SK-N-SH (cell line): Measurements from ENCODE around the gene SLC27A4. TPM values are rescaled to one million over a fixed set of nuclear protein-coding genes. Genes with fewer than 3 reads are reported as not detected.

ENCODE experiments used
- CTCF ChIA-PET: fragments of 300-600, 350-600 bp; formaldehyde crosslinking; extraction: SDS; loops from one replicate; lab custom pipeline; 2021; lab: Yijun Ruan, JAX
- POLR2A ChIA-PET: fragments of 350-600 bp; sonication (Branson Sonifier 250); formaldehyde crosslinking; extraction: SDS; loops from one replicate; lab custom pipeline; 2020; ENCODE audit warnings: antibody characterized with exemption, inconsistent platforms; lab: Yijun Ruan, JAX
- DNase-seq: peaks from one replicate; pipeline ENCODE4 v3.0.0; 2012
- H2AFZ ChIP-seq: fragments of 200-600 bp; sonication (generic); 2 replicates; pipeline ENCODE4 v1.8.1; 2016; ENCODE audit warnings: antibody characterized with exemption, mild to moderate bottlenecking, low read depth
- H3F3A ChIP-seq: fragments of 200-600 bp; sonication (generic); replicated peaks from 2 replicates; pipeline ENCODE3; 2016; ENCODE audit warnings: antibody characterized with exemption, mild to moderate bottlenecking; ENCODE audit not compliant: insufficient read depth
- H3K27ac ChIP-seq, 2 experiments: fragments of 200-500 bp in 1 of 2; fragments of 200-600 bp in 1 of 2; sonication (Bioruptor generic) in 1 of 2; sonication (generic), shearing (Covaris generic) in 1 of 2; 2 replicates each; pipeline versions ENCODE4 v1.5.1 to v1.6.1; 2014 to 2016; ENCODE audit warnings: low read depth in 2 of 2, inconsistent platforms in 1 of 2, low read length in 1 of 2, mild to moderate bottlenecking in 1 of 2, mixed read lengths in 1 of 2
- H3K27me3 ChIP-seq: fragments of 200-600 bp; sonication (generic), shearing (Covaris generic); 2 replicates; pipeline ENCODE4 v1.6.1; 2016; ENCODE audit warnings: mixed run types; ENCODE audit not compliant: insufficient read depth
- H3K36me3 ChIP-seq, 2 experiments: fragments of 200-500 bp in 1 of 2; fragments of 200-600 bp in 1 of 2; sonication (Bioruptor generic) in 1 of 2; sonication (generic) in 1 of 2; replicated peaks in 1 of 2; 2 replicates each; pipeline versions ENCODE3 to v1.5.1; 2014 to 2016; ENCODE audit warnings: low read length in 1 of 2, mild to moderate bottlenecking in 1 of 2; ENCODE audit not compliant: insufficient read depth in 2 of 2, control insufficient read depth in 1 of 2
- H3K4me1 ChIP-seq, 2 experiments: fragments of 200-500 bp in 1 of 2; fragments of 200-600 bp in 1 of 2; sonication (Bioruptor generic) in 1 of 2; sonication (generic), shearing (Covaris generic) in 1 of 2; 2 replicates each; pipeline versions ENCODE4 v1.5.1 to v1.6.1; 2014 to 2016; ENCODE audit warnings: low read depth in 1 of 2, low read length in 1 of 2, mixed run types in 1 of 2; ENCODE audit not compliant: insufficient read depth in 2 of 2, control insufficient read depth in 1 of 2
- H3K4me2 ChIP-seq: fragments of 200-600 bp; sonication (generic), shearing (Covaris generic); 2 replicates; pipeline ENCODE4 v1.6.1; 2017; ENCODE audit warnings: mixed run types
- H3K4me3 ChIP-seq, 2 experiments: fragments of 200-500 bp in 1 of 2; fragments of 200-600 bp in 1 of 2; sonication (Bioruptor generic) in 1 of 2; sonication (generic), shearing (Covaris generic) in 1 of 2; 2 replicates each; pipeline versions ENCODE4 v1.5.1 to v1.8.1; 2014 to 2016; ENCODE audit warnings: low read depth in 2 of 2, inconsistent platforms in 1 of 2, low read length in 1 of 2, mild to moderate bottlenecking in 1 of 2, mixed read lengths in 1 of 2, moderate library complexity in 1 of 2
- H3K79me2 ChIP-seq: fragments of 200-600 bp; sonication (generic); 2 replicates; pipeline ENCODE4 v1.8.1; 2017; ENCODE audit warnings: mild to moderate bottlenecking; ENCODE audit not compliant: insufficient read depth
- H3K9ac ChIP-seq: fragments of 200-600 bp; sonication (generic); 2 replicates; pipeline ENCODE4 v1.6.1; 2017; ENCODE audit warnings: mixed run types
- H3K9me2 ChIP-seq: fragments of 200-600 bp; sonication (generic); 2 replicates; pipeline ENCODE4 v1.6.1; 2017; ENCODE audit warnings: mixed run types
- H3K9me3 ChIP-seq: fragments of 200-600 bp; sonication (generic); 2 replicates; pipeline ENCODE4 v1.6.1; 2017; ENCODE audit warnings: mixed run types, mild to moderate bottlenecking, moderate library complexity
- H4K20me1 ChIP-seq: fragments of 200-600 bp; sonication (generic); 2 replicates; pipeline ENCODE4 v1.6.1; 2017; ENCODE audit warnings: mild to moderate bottlenecking, mixed run types; ENCODE audit not compliant: insufficient read depth
- ELF1 ChIP-seq: IDR thresholded peaks from 2 replicates; pipeline ENCODE4 v1.4.0; 2012
- EP300 ChIP-seq, 2 experiments: IDR thresholded peaks; 2 replicates each; pipeline versions ENCODE4 v1.4.0 to v1.6.1; 2012; ENCODE audit warnings: borderline replicate concordance in 1 of 2, low read depth in 1 of 2, low read length in 1 of 2
- EZH2phosphoT487 ChIP-seq: fragments of 200-600 bp; sonication (generic); IDR thresholded peaks from 2 replicates; pipeline ENCODE4 v1.6.1; 2017; ENCODE audit warnings: low read depth, mixed run types, mild to moderate bottlenecking, antibody characterized with exemption, moderate library complexity, borderline replicate concordance
- FOXJ3 ChIP-seq: sonication (generic); formaldehyde crosslinking; IDR thresholded peaks from 2 replicates; pipeline ENCODE4 v1.5.1; 2020; ENCODE audit warnings: mild to moderate bottlenecking, missing genetic modification reagents
- GABPA ChIP-seq: IDR thresholded peaks from 2 replicates; pipeline ENCODE4 v1.4.0; 2012; ENCODE audit warnings: low read depth, mild to moderate bottlenecking
- GATA2 ChIP-seq: sonication (generic); formaldehyde crosslinking; IDR thresholded peaks from 2 replicates; pipeline ENCODE4 v1.5.0; 2020; ENCODE audit warnings: mild to moderate bottlenecking, missing genetic modification reagents
- MEF2A ChIP-seq: IDR thresholded peaks from 2 replicates; pipeline ENCODE4 v1.4.0; 2012; ENCODE audit warnings: low read depth, borderline replicate concordance
- RAD21 ChIP-seq: IDR thresholded peaks from 2 replicates; pipeline ENCODE4 v1.6.1; 2012; ENCODE audit warnings: mild to moderate bottlenecking, low read length
- RCOR1 ChIP-seq: fragments of 150-350 bp; IDR thresholded peaks from 2 replicates; pipeline ENCODE4 v1.6.1; 2017; ENCODE audit warnings: antibody characterized with exemption, low read length
- SIN3A ChIP-seq: IDR thresholded peaks from 2 replicates; pipeline ENCODE4 v1.6.1; 2012; ENCODE audit warnings: low read depth, mild to moderate bottlenecking, low read length, moderate library complexity, borderline replicate concordance
- SMC3 ChIP-seq: IDR thresholded peaks from 2 replicates; pipeline ENCODE4 v1.6.1; 2012; ENCODE audit warnings: low read depth, low read length, improper control_type of control experiment
- TAF1 ChIP-seq: IDR thresholded peaks from 2 replicates; pipeline ENCODE4 v1.6.1; 2012; ENCODE audit warnings: low read depth, mild to moderate bottlenecking, low read length, moderate library complexity, borderline replicate concordance
- TCF12 ChIP-seq: IDR thresholded peaks from 2 replicates; pipeline ENCODE4 v1.4.0; 2012
- TEAD4 ChIP-seq: IDR thresholded peaks from 2 replicates; pipeline ENCODE4 v1.4.0; 2012; ENCODE audit warnings: mild to moderate bottlenecking, borderline replicate concordance; ENCODE audit not compliant: insufficient read depth
- YY1 ChIP-seq: IDR thresholded peaks from 2 replicates; pipeline ENCODE4 v1.4.0; 2012; ENCODE audit warnings: low read depth, mild to moderate bottlenecking
- WGBS: methylation state at CpG from one replicate; pipeline ENCODE4 v1.1.6; 2017; ENCODE audit warnings: low lambda C conversion rate; 5-methylcytosine and 5-hydroxymethylcytosine counted together
- polyA plus RNA-seq, 3 experiments: library from polyadenylated mRNA; depleted of rRNA; stranded (reverse); fragments of >200 nt; gene quantifications; 2 replicates each; pipeline ENCODE4 v1.2.3, GENCODE V29; 2012
- TF ChIP-seq, protein P1 (sequence below): IDR thresholded peaks from 2 replicates; pipeline ENCODE4; 2012
- TF ChIP-seq, protein P2 (sequence below): fragments of 150-350 bp; IDR thresholded peaks from 2 replicates; pipeline ENCODE4 v1.6.1; 2016; ENCODE audit warnings: mild to moderate bottlenecking, low read depth, low read length
- TF ChIP-seq, protein P3 (sequence below): IDR thresholded peaks from 2 replicates; pipeline ENCODE4 v1.4.0; 2012; ENCODE audit warnings: low read depth, borderline replicate concordance

Gene SLC27A4
- polyA plus RNA-seq, 1 of the 3 experiments (the other 2 are of a cell fraction) = 24.1 TPM

GRCh38 chr9:128322404-128323211 lies 17.7 kb upstream of the SLC27A4 start, which contains the start of the genes COQ4 and TRUB2 (continued):
- TF ChIP-seq SMC3 (no peak), EP300 (IDR thresholded peaks at IDR 0.05; ENCODE audit: borderline replicate concordance in 1 of 2, low read depth in 1 of 2, low read length in 1 of 2) (no peak), SIN3A (peak; percentile 94), YY1 (peak; percentile 96), GABPA (peak; percentile 98)

DNA sequence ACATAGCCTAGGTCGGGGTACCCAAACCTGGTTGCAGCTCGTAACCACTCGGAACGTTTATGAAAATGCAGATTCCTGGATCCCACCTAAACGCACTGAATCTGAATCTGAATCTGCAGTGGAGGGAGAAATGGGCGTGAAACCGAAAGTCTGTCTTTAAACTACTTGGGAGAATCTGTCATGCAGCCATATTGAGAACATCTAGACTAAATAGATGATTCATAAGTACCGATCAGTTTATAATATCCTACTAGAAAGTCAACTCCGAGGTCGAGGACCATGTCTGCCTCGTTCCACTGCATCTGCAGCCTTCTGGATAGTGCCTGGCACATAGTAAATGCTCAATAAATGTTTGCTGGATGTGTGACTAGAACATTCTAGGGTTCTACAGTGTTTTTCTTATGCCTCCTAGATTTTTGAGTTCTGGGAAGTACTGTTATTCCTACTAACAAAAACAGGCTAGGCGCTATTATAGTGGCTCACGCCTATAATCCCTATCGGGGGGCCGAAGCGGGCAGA lies 17.1 kb upstream of the SLC27A4 start:
- peaks cover 54% of the 10 kb centered on the region for H3K79me2 ChIP-seq
- H3F3A ChIP-seq = no peaks in the 10 kb centered on the region
- H3K27me3 ChIP-seq = no peaks in the 10 kb centered on the region
- CTCF ChIA-PET = interaction anchor here (1.5 kb wide), 1 partner anchor 18 kb away, joined by 5 read pairs; no protein-coding TSS in a partner anchor
- H3K9me2 ChIP-seq = no peaks in the 10 kb centered on the region
- H3K36me3 ChIP-seq = peaks cover 16 to 24% of the 10 kb centered on the region in 2 experiments
- POLR2A ChIA-PET = no interaction called here
- peak overlapping the region; percentile 75 for H3K9ac ChIP-seq
- DNase-seq = no peak
- peaks cover 11% of the 10 kb centered on the region in 2 experiments; a peak in 3 of 4 replicates for H3K4me1 ChIP-seq
- no peaks in the 10 kb centered on the region for H3K9me3 ChIP-seq
- peak overlapping the region; percentile 75 to 96 for H3K4me3 ChIP-seq
- no peak for TF ChIP-seq TEAD4
- no peak for TF ChIP-seq EZH2phosphoT487
- no peak for TF ChIP-seq TAF1
- TF ChIP-seq, protein P1, sequence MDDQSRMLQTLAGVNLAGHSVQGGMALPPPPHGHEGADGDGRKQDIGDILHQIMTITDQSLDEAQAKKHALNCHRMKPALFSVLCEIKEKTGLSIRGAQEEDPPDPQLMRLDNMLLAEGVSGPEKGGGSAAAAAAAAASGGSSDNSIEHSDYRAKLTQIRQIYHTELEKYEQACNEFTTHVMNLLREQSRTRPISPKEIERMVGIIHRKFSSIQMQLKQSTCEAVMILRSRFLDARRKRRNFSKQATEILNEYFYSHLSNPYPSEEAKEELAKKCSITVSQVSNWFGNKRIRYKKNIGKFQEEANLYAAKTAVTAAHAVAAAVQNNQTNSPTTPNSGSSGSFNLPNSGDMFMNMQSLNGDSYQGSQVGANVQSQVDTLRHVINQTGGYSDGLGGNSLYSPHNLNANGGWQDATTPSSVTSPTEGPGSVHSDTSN = no peak
- no peak for TF ChIP-seq TCF12
- 12% methylated on average over 16 of the region's 16 CpGs for WGBS
- H4K20me1 ChIP-seq = 0 out of 2 replicates have a peak, but pooled peaks cover 4% of the 10 kb centered on the region
- peak overlapping the region; percentile 99 for H3K4me2 ChIP-seq
- H3K27ac ChIP-seq = peak overlapping the region; percentile 87 to 95
- peak overlapping the region; percentile 78 for H2AFZ ChIP-seq

DNA sequence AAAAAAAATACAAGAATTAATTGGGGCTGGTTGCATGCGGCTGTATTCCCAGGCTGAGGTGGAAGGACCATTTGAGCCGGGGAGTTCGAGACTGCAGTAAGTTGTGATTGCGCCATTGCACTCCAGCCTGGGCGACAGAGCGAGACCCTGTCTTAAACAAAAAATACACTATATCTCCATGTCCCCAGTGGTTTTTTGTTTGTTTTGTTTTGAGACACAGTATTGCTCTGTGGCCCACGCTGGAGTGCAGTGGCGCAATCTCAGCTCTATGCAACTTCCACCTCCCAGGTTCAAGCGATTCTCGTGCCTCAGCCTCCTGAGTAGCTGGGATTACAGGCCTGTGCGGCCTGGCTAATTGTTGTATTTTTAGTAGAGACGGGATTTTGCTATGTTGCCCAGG lies 16.5 kb upstream of the SLC27A4 start:
- no peaks in the 10 kb centered on the region for H3K9me2 ChIP-seq
- H3K4me3 ChIP-seq = peak overlapping the region; percentile 75 to 96
- peaks cover 11% of the 10 kb centered on the region in 2 experiments; a peak in 3 of 4 replicates for H3K4me1 ChIP-seq
- peak overlapping the region in 1 of 2 experiments; percentile 87; a peak in 1 of 4 replicates for H3K27ac ChIP-seq
- no peak for DNase-seq
- no peaks in the 10 kb centered on the region for H3F3A ChIP-seq
- 0 out of 2 replicates have a peak, but pooled peaks cover 4% of the 10 kb centered on the region for H4K20me1 ChIP-seq
- H3K4me2 ChIP-seq = peak overlapping the region; percentile 99
- H3K27me3 ChIP-seq = no peaks in the 10 kb centered on the region
- H2AFZ ChIP-seq = no peak overlapping the region
- peaks cover 54% of the 10 kb centered on the region for H3K79me2 ChIP-seq
- WGBS = 89% methylated on average over 12 of the region's 12 CpGs
- TF ChIP-seq MEF2A (no peak), TCF12 (no peak), GABPA (no peak), ELF1 (no peak), YY1 (no peak), FOXJ3 (CRISPR knock-in tag) (no peak), TAF1 (no peak), RCOR1 (no peak), GATA2 (CRISPR knock-in tag) (no peak), EP300 (IDR thresholded peaks at IDR 0.05; ENCODE audit: borderline replicate concordance in 1 of 2, low read depth in 1 of 2, low read length in 1 of 2) (no peak), SIN3A (no peak), SMC3 (no peak), RAD21 (no peak)
- TF ChIP-seq, protein P2, sequence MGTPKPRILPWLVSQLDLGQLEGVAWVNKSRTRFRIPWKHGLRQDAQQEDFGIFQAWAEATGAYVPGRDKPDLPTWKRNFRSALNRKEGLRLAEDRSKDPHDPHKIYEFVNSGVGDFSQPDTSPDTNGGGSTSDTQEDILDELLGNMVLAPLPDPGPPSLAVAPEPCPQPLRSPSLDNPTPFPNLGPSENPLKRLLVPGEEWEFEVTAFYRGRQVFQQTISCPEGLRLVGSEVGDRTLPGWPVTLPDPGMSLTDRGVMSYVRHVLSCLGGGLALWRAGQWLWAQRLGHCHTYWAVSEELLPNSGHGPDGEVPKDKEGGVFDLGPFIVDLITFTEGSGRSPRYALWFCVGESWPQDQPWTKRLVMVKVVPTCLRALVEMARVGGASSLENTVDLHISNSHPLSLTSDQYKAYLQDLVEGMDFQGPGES = no peak
- TF ChIP-seq, protein P3, sequence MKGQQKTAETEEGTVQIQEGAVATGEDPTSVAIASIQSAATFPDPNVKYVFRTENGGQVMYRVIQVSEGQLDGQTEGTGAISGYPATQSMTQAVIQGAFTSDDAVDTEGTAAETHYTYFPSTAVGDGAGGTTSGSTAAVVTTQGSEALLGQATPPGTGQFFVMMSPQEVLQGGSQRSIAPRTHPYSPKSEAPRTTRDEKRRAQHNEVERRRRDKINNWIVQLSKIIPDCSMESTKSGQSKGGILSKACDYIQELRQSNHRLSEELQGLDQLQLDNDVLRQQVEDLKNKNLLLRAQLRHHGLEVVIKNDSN = no peak
- CTCF ChIA-PET = interaction anchor here (1.5 kb wide), 1 partner anchor 18 kb away, joined by 5 read pairs; no protein-coding TSS in a partner anchor
- peak overlapping the region; percentile 75 for H3K9ac ChIP-seq
- H3K9me3 ChIP-seq = no peaks in the 10 kb centered on the region
- POLR2A ChIA-PET = no interaction called here
- peaks cover 17 to 20% of the 10 kb centered on the region in 2 experiments for H3K36me3 ChIP-seq
